Activated CD4-positive, alpha-beta T cell treated with anti-CD3 and anti-CD28 coated beads, Interleukin-2, amount 10 ng/mL, durations not matched to agents 24 days and 14 days (primary cell): ENCODE data around the gene THAP9. TPM values are rescaled to one million over a fixed set of nuclear protein-coding genes. Genes with fewer than 3 reads are reported as not detected.
"Not testable (repeated sequence)": the region's sequence is repeated elsewhere in the genome, so short reads cannot be mapped to it uniquely, and the experiment has no call there.

Experiments
- DNase-seq: peaks from one replicate; pipeline ENCODE4 v3.0.0; 2022
- H3K27ac Mint-ChIP-seq: one replicate; pipeline ENCODE4 v1.8.0; 2022; ENCODE audit warnings: mild to moderate bottlenecking, mixed read lengths
- H3K27me3 Mint-ChIP-seq: one replicate; pipeline ENCODE4 v1.8.0; 2022; ENCODE audit warnings: mixed read lengths
- H3K36me3 Mint-ChIP-seq: one replicate; pipeline ENCODE4 v1.8.0; 2022; ENCODE audit warnings: low read depth, mild to moderate bottlenecking, mixed read lengths
- H3K4me1 Mint-ChIP-seq: one replicate; pipeline ENCODE4 v1.8.0; 2021; ENCODE audit warnings: mixed read lengths
- H3K4me3 Mint-ChIP-seq: one replicate; pipeline ENCODE4 v1.8.0; 2022; ENCODE audit warnings: mild to moderate bottlenecking, moderate library complexity, mixed read lengths
- H3K9me3 Mint-ChIP-seq: one replicate; pipeline ENCODE4 v1.8.0; 2021; ENCODE audit warnings: mixed read lengths
- intact Hi-C: fragments of 100-400 bp; cut with micrococcal nuclease; formaldehyde crosslinking; loops from one replicate; pipeline ENCODE4 v1.15.1; 2023
- total RNA-seq: library from RNA; stranded (reverse); gene quantifications from 2 replicates; pipeline ENCODE4 v1.2.3, GENCODE V29; 2022

The THAP9 gene, protein sequence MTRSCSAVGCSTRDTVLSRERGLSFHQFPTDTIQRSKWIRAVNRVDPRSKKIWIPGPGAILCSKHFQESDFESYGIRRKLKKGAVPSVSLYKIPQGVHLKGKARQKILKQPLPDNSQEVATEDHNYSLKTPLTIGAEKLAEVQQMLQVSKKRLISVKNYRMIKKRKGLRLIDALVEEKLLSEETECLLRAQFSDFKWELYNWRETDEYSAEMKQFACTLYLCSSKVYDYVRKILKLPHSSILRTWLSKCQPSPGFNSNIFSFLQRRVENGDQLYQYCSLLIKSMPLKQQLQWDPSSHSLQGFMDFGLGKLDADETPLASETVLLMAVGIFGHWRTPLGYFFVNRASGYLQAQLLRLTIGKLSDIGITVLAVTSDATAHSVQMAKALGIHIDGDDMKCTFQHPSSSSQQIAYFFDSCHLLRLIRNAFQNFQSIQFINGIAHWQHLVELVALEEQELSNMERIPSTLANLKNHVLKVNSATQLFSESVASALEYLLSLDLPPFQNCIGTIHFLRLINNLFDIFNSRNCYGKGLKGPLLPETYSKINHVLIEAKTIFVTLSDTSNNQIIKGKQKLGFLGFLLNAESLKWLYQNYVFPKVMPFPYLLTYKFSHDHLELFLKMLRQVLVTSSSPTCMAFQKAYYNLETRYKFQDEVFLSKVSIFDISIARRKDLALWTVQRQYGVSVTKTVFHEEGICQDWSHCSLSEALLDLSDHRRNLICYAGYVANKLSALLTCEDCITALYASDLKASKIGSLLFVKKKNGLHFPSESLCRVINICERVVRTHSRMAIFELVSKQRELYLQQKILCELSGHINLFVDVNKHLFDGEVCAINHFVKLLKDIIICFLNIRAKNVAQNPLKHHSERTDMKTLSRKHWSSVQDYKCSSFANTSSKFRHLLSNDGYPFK
- 1.7 and 3.7 TPM in 2 replicates for total RNA-seq

DNA sequence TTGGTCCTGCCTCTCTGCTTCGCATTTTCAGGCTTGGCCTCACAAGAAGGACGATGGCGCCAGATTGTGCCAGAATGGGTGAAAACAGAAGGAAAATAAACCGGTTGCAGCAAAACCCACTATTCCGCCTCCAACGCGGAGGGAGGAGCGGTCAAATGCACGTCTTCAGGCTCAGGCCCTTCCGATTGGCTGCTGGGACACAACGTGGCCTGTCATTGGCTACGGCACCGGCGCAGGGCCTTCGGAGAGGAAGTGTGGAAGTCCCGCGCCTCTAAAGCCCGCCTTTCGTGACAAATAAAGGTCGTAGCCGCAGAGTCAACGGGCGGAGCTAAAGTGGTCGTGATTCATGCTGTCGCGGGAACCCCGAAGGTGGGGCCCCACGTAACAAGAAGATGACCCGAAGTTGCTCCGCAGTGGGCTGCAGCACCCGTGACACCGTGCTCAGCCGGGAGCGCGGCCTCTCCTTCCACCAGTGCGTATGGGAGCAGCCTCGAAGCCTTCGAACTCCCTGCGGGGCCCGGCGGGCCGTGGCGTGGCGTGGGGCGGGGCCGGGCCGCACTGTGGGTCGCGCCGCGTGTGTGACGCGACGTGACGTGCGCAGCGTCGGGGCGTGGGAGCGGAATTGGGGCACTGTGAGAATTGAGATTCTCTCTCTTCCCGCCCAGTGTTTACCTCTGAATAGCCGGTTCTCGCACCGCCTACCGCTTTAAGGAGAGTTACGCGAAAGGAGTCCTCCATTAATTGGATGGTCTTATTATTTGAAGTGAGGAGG is at the start of gene THAP9:
TSS of gene THAP9 (plus strand) at position 325 of the 772 bp plus-strand sequence. CDS start at position 393, 68 bp downstream.
- Mint-ChIP-seq H3K9me3 (no peaks in the 10 kb centered on the region), H3K27me3 (peaks cover 2% of the 10 kb centered on the region), H3K27ac (no peak within 1 kb of the TSS), H3K4me3 (no peak within 1 kb of the TSS), H3K4me1 (peaks cover 29% of the 10 kb centered on the region), H3K36me3 (peaks cover 27% of the 10 kb centered on the region)
- intact Hi-C loops: loop anchor here (1.0 to 5.0 kb wide), 11 partner anchors 9 to 584 kb away; partner anchors contain the start of genes ABRAXAS1, COPS4, COQ2 and LIN54
- peak; percentile 99 for DNase-seq

DNA sequence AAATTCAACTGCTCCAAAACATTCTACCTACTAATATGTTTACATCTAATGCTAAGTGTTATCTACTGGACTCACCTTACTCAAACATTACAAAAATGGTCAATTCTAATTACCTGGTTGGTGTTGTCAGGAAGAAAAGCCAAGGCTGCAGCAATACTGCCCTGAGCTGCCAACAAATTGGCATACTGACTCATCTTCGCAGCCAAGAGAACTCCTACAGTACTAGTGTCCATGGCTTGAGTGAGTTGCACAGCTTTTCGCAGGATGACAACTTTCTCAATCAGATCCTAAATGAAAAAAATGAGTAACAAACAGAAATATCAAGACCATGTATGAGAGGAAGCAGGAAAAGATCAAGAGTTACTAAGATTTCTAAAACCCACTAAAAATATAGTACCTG is 49.2 kb upstream of the THAP9 start:
- intact Hi-C loops: loop anchor here (5.0 kb wide), 2 partner anchors 161 to 431 kb away; partner anchors contain the start of genes COQ2 and LIN54
- H3K4me1 Mint-ChIP-seq: peaks cover 7% of the 10 kb centered on the region
- no peaks in the 10 kb centered on the region for H3K27me3 Mint-ChIP-seq
- H3K27ac Mint-ChIP-seq: no peak overlapping the region
- H3K9me3 Mint-ChIP-seq: no peaks in the 10 kb centered on the region
- no peak for DNase-seq
- no peak overlapping the region for H3K4me3 Mint-ChIP-seq
- H3K36me3 Mint-ChIP-seq: peaks cover 67% of the 10 kb centered on the region

DNA sequence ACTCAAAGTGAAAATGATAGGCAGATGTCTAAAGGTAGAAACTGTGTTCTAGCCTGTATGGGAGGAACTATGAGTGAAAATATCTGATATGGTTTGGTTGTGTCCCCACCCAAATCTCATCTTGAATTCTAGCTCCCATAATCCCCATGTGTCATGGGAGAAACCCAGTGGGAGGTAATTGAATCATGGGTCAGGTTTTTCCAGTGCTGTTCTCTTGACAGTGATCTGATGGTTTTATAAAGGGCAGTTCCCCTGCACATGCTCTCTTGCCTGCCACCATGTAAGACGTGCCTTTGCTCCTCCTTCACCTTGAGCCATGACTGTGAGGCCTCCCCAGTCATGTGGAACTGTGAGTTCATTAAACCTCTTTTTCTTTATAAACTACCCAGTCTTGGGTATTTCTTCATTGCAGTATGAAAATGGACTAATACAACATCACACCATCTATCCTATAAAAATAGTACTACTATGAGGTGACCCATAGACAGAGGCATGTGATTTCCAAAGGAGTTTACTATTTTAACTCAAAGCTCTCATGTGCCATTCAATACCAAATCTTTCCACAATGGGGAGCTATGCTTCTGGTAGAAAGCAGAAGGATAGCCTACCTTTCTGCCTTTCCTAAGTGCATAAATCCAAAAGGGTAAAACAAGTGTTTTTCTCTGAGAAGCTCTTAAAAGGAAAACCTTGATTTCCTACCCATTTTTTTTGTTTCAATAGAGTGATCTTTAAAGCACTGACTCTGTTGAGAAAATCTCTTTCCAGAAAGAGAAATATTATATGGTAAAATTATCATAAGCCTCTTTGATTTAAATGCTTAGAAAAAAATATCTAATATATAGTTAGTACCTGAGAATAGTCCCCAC is 48.4 kb upstream of the THAP9 start:
- Mint-ChIP-seq H3K36me3 (peaks cover 64% of the 10 kb centered on the region), H3K4me1 (peaks cover 7% of the 10 kb centered on the region), H3K27ac (peak overlapping the region; percentile 9), H3K4me3 (no peak overlapping the region), H3K9me3 (no peaks in the 10 kb centered on the region), H3K27me3 (no peaks in the 10 kb centered on the region)
- intact Hi-C loops: loop anchor here (1.0 to 5.0 kb wide), 3 partner anchors 46 to 430 kb away; partner anchors contain the start of genes COQ2 and LIN54
- peak; percentile 79 for DNase-seq

DNA sequence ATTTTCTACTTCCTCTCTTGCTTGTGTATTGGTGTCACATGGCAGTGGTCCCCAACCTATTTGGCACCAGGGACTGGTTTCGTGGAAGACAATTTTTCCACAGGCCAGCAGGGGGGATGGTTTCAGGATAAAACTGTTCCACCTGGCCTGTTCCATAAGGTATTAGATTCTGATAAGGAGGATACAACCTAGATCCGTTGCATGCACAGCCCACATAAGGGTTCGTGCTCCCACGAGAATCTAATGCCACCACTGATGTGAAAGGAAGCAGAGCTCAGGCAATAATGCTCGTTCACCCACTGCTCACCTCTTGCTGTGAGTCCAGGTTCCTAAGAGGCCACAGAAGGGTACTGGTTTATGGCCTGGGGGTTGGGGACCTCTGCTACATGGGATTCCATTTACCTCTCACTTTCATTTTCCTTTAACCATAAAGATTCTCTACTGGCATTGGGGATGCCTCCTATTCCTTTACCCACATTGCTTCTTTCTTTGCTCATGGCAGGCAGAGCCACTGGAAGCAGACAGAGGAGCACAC is 47.7 kb upstream of the THAP9 start:
- Mint-ChIP-seq H3K9me3 (no peaks in the 10 kb centered on the region), H3K27me3 (no peaks in the 10 kb centered on the region), H3K36me3 (peaks cover 63% of the 10 kb centered on the region), H3K4me3 (no peak overlapping the region), H3K4me1 (peaks cover 7% of the 10 kb centered on the region), H3K27ac (no peak overlapping the region)
- intact Hi-C loops: loop anchor here (1.0 to 5.0 kb wide), 3 partner anchors 45 to 429 kb away; partner anchors contain the start of genes COQ2 and LIN54
- no peak for DNase-seq

DNA sequence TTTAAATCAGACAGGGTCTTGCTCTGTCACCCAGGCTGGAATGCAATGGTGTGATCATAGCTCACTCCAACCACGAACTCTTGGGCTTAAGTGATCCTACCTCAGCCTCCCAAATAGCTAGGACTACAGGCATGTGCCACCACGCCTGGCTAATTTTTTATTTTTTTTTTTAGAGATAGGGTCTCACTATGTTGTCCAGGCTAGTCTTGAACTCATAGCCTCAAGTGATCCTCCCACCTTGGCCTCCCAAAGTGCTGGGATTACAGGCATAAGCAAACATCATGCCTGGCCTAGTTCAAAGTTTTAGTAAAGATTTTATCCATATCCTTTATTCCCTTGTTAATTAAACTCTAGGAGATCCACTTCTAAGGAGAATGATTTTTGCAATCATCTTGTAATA is 40.0 kb upstream of the THAP9 start:
- H3K4me3 Mint-ChIP-seq, DNase-seq, H3K9me3 Mint-ChIP-seq, H3K27me3 Mint-ChIP-seq, intact Hi-C loops, H3K27ac Mint-ChIP-seq: not testable (repeated sequence)
- Mint-ChIP-seq H3K4me1 (peaks cover 17% of the 10 kb centered on the region), H3K36me3 (peaks cover 45% of the 10 kb centered on the region)

DNA sequence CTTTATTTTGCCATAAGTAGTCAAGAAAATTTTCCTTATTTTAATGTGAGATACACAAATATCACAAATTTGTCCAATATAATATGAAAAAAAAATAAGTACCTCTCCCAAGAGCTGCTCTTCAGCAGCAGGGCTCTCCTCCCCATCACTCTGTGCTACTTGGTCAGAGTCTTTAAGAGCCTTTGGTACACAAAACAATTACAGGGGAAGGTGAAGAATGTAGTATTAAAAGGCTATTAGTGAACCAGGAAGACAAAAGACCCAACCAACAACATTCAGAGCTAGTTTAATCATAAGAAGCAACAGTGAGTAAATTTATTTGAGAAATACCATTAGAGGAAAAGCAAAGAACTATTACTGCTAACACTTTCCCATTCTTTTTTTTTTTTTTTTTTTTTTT is 39.0 kb upstream of the THAP9 start:
- Mint-ChIP-seq H3K27me3 (no peaks in the 10 kb centered on the region), H3K4me1 (peaks cover 25% of the 10 kb centered on the region), H3K27ac (peak overlapping the region; percentile 15), H3K9me3 (peaks cover 4% of the 10 kb centered on the region), H3K4me3 (no peak overlapping the region), H3K36me3 (peaks cover 48% of the 10 kb centered on the region)
- intact Hi-C loops: no loop called here
- no peak for DNase-seq

DNA sequence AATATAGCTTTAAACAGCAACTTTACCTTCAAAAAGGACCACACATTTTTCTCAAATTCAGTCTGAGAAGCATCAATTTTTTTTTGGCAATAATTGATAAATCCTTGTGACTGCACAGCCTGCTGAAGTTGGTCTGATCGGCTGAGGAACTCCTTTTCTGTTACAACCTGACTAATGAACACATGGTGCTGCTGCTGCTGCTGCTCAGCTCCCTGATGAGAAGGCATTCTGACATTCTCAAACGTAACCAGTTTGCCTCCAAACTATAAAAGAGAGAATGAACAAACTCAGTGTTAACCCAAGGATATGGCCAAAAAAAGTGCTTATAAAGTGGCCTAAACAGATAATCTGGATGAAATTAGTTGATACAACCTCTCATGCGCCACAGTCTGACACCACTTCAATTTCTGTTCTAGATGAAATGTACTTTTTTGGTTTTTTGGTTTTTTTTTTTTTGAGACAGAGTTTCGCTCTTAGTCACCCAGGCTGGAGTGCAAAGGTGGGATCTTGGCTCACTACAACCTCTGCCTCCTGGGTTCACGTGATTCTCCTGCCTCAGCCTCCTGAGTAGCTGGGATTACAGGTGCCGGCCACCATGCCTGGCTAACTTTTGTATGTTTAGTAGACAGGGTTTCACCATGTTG is 36.1 kb upstream of the THAP9 start:
- H3K4me3 Mint-ChIP-seq: peak overlapping the region; percentile 81
- intact Hi-C loops: no loop called here
- peak overlapping the region; percentile 98 for H3K27ac Mint-ChIP-seq
- H3K36me3 Mint-ChIP-seq: peaks cover 60% of the 10 kb centered on the region
- peaks cover 4% of the 10 kb centered on the region for H3K9me3 Mint-ChIP-seq
- peak; percentile 79 for DNase-seq
- no peaks in the 10 kb centered on the region for H3K27me3 Mint-ChIP-seq
- H3K4me1 Mint-ChIP-seq: peaks cover 34% of the 10 kb centered on the region

DNA sequence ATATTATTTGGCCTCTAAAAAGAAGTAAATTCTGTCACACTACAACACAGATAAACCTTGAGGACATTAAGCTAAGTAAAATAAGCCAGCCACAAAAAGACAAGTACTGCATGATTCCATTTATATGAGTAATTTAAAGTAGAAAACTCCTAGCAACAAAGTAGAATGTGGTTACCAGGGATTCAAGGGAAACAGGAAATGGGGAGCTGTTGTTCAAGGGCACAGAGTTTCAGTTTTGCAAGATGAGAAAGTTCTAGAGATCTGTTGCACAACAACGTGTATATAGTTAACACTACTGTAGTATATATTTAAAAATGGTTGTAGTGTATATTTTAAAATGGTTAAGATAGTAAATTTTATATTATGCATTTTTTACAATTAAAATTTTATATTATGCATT is 34.9 kb upstream of the THAP9 start:
- peak; percentile 84 for DNase-seq
- intact Hi-C loops: loop anchor here (1.0 kb wide), 4 partner anchors 26 to 147 kb away; partner anchors contain the start of genes SEC31A and THAP9
- Mint-ChIP-seq H3K4me1 (peaks cover 34% of the 10 kb centered on the region), H3K4me3 (peak overlapping the region; percentile 39), H3K36me3 (peaks cover 69% of the 10 kb centered on the region), H3K27me3 (no peaks in the 10 kb centered on the region), H3K9me3 (peaks cover 4% of the 10 kb centered on the region), H3K27ac (peak overlapping the region; percentile 87)

DNA sequence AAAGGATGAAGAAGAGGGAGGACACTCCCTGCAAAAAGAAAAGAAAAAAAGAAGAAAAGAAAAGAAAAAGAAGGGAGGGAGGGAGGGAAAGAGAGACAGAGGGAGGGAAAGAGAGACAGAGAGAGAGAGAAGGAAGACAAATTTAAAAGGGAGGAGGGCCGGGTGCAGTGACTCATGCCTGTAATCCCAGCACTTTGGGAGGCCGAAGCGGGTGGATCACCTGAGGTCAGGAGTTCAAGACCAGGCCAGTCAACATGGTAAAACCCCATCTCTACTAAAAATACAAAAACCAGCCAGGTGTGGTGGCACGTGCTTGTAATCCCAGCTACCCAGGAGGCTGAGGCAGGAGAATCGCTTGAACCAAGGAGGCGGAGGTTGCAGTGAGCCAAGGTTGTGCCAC is 34.5 kb upstream of the THAP9 start:
- Mint-ChIP-seq H3K27ac (peak overlapping the region; percentile 87), H3K36me3 (peaks cover 72% of the 10 kb centered on the region), H3K4me3 (peak overlapping the region; percentile 39), H3K4me1 (peaks cover 34% of the 10 kb centered on the region)
- H3K9me3 Mint-ChIP-seq, H3K27me3 Mint-ChIP-seq, intact Hi-C loops: not testable (repeated sequence)
- DNase-seq: peak; percentile 62

DNA sequence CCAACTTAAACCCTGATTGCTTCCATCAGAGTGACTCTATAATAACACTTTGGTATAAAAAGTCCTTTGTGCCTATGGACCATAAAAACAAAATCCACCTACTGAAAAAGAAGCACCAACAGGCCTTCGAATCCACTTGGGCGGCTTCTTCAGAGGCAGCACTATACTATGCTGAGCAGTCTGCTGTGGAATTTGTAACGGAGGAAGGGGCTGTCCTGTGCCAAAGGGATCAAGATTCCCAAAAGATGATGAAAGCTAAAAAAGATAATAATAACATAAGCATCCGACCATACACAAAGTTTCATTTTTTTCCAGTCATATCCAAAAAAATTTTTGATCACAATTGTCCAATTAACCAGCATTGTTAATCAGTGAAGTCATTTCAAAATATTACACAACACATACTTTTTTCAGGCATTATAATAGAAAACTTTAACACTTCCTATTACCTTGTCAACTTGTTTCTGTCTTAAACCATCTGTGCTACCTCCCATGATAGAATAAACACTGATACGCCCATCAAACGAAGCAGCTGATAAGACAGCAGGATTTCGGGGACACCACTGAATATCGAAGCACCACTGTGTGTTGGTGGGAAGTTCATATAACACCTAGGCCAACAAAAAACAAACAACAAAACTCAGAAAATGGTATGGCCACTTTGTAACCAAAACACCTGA is 33.7 kb upstream of the THAP9 start:
- peaks cover 68% of the 10 kb centered on the region for H3K36me3 Mint-ChIP-seq
- no peaks in the 10 kb centered on the region for H3K27me3 Mint-ChIP-seq
- intact Hi-C loops: no loop called here
- peak overlapping the region; percentile 32 for H3K4me3 Mint-ChIP-seq
- H3K9me3 Mint-ChIP-seq: peaks cover 4% of the 10 kb centered on the region
- peaks cover 31% of the 10 kb centered on the region for H3K4me1 Mint-ChIP-seq
- no peak for DNase-seq
- H3K27ac Mint-ChIP-seq: peak overlapping the region; percentile 56

DNA sequence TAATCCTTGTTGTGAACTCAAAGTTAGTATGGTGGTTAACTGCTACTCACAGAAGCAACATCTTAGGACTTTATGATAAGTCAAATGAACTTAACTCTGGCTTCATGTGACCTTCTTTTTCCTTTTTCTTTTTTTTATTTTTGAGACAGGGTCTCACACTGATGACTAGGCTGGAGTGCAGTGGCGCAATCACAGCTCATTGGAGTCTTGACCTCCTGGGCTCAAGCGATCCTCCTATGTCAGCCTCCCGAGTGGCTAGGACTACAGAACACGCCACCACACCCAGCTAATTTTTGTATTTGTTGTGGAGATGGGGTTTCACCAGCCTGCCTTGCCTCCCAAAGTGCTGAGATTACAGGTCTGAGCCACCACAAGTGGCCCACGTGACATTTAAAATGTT is 32.0 kb upstream of the THAP9 start:
- Mint-ChIP-seq H3K36me3 (peaks cover 62% of the 10 kb centered on the region), H3K27ac (no peak overlapping the region), H3K4me1 (peaks cover 31% of the 10 kb centered on the region), H3K9me3 (peaks cover 4% of the 10 kb centered on the region), H3K4me3 (no peak overlapping the region), H3K27me3 (no peaks in the 10 kb centered on the region)
- no peak for DNase-seq
- intact Hi-C loops: no loop called here
